ENCODE measurements around the gene PDE11A. TPM values are rescaled to one million over a fixed set of nuclear protein-coding genes. Genes with fewer than 3 reads are reported as not detected.

PDE11A gene
- total and polyA plus RNA-seq, 2 of the 8 experiments (the other 6 are each of a cell fraction or from before 2014, with no cell fraction given) = 0.19 to 0.23 TPM

DNA sequence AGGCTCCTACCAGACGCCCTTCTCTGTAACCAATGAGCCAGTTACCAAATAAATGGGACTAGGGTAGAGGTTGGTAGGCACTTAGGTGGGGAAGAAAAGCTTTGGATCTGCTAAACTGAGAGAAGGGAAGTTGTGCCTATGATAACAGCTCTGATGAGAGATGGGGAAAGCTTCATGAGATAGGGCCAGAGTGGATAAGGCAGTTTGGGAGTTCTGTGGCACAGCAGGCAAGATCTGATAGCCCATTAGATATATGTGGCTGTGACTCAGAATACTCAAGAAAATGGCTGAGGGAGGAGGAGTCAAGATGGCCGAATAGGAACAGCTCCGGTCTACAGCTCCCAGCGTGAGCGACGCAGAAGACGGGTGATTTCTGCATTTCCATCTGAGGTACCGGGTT, 99.8 kb downstream of the PDE11A start:
- FAIRE-seq (no peak), DNase-seq (ENCODE audit: low read depth in 1 of 2, low spot score in 2 of 2) (peak; percentile 5 to 44)
- Histone ChIP-seq H3K4me3 (ENCODE audit: extremely low read depth in 1 of 4, insufficient read depth in 2 of 4, low read depth in 3 of 4, low read length in 4 of 4) (peak overlapping the region in 2 of 4 experiments; percentile 24 to 43; a peak in 2 of 8 replicates), H3K27me3 (replicated peaks in 1 of 4; ENCODE audit: control insufficient read depth in 3 of 4, extremely low read depth in 1 of 4, insufficient read depth in 3 of 4, low read length in 3 of 4) (no peaks in the 10 kb centered on the region), H3K14ac (ENCODE audit: insufficient read length) (no peak overlapping the region), H2BK15ac (ENCODE audit: low read length) (peak overlapping the region; percentile 95; the same call in 1 of the 2 replicates), H3K23ac (ENCODE audit: insufficient read length) (no peak overlapping the region), H3K79me2 (ENCODE audit: control insufficient read depth in 1 of 2, insufficient read depth in 2 of 2, low read length in 2 of 2) (no peaks in the 10 kb centered on the region), H2BK20ac (ENCODE audit: low read length) (0 out of 2 replicates have a peak overlapping the region, but pooled peaks have one; percentile 77), H2BK120ac (replicated peaks; ENCODE audit: low read depth, low read length) (peak overlapping the region; percentile 47), H2AFZ (ENCODE audit: low read length) (peak overlapping the region; percentile 95), H3K18ac (ENCODE audit: extremely low read depth, low read length) (peak overlapping the region; percentile 49; the same call in 1 of the 2 replicates), H3K9me3 (ENCODE audit: insufficient read depth in 2 of 2, low read depth in 1 of 2, low read length in 1 of 2) (no peaks in the 10 kb centered on the region), H3K23me2 (ENCODE audit: low read depth, low read length) (no peaks in the 10 kb centered on the region), H3K79me1 (ENCODE audit: low read depth, low read length) (no peaks in the 10 kb centered on the region), H2BK5ac (ENCODE audit: low read depth, low read length) (no peak overlapping the region; the same call in 1 of the 2 replicates), H4K8ac (ENCODE audit: extremely low read depth, insufficient read depth, low read length) (no peak overlapping the region), H4K91ac (replicated peaks; ENCODE audit: insufficient read length, low read length) (peak overlapping the region; percentile 69), H3K4me2 (ENCODE audit: insufficient read depth in 1 of 2, low read depth in 2 of 2, low read length in 2 of 2) (peak overlapping the region; percentile 47 to 71), H3K27ac (ENCODE audit: low read depth, low read length) (no peak overlapping the region), H4K20me1 (replicated peaks in 1 of 2; ENCODE audit: control insufficient read depth in 1 of 2, insufficient read depth in 2 of 2, low read length in 2 of 2) (no peaks in the 10 kb centered on the region), H4K5ac (ENCODE audit: insufficient read length, low read depth, low read length) (no peak overlapping the region), H2BK12ac (ENCODE audit: low read depth, low read length) (peak overlapping the region; percentile 61), H3K9ac (replicated peaks in 1 of 4; ENCODE audit: extremely low read depth in 1 of 4, low read depth in 3 of 4, low read length in 3 of 4) (peak overlapping the region in 1 of 4 experiments; percentile 9; a peak in 3 of 7 replicates), H3K4ac (replicated peaks; ENCODE audit: insufficient read length, low read depth, low read length) (no peak overlapping the region), H3K36me3 (ENCODE audit: control insufficient read depth in 2 of 4, insufficient read depth in 4 of 4, low read length in 3 of 4) (no peaks in the 10 kb centered on the region), H2AK5ac (ENCODE audit: low read depth, low read length) (no peak overlapping the region), H3K4me1 (replicated peaks in 1 of 4; ENCODE audit: control insufficient read depth in 3 of 4, insufficient read depth in 4 of 4, low read length in 3 of 4) (no peaks in the 10 kb centered on the region; a peak in 1 of 7 replicates), H3K56ac (replicated peaks; ENCODE audit: insufficient read length, low read depth, low read length) (no peak overlapping the region)
- ChIA-PET CTCF (ENCODE audit: partially characterized antibody) (interaction anchor here (2.4 kb wide), 1 partner anchor 11 kb away, joined by 7 read pairs; no protein-coding TSS in a partner anchor), POLR2A (ENCODE audit: partially characterized antibody) (interaction anchor here (0.9 to 1.0 kb wide), 3 partner anchors 10 to 66 kb away, joined by 3 read pairs; no protein-coding TSS in a partner anchor)
- TF ChIP-seq YY1 (IDR thresholded peaks at IDR 0.05; ENCODE audit: low read depth, low read length) (peak; percentile 80; the same call in 1 of the 2 replicates), SRF (IDR thresholded peaks at IDR 0.05; ENCODE audit: low read depth, low read length) (no peak)
- WGBS, 2 experiments (ENCODE audit: extremely low coverage in 1 of 2, insufficient coverage in 1 of 2, insufficient read length in 1 of 2, insufficient replicate concordance in 2 of 2, low coverage in 1 of 2, low lambda C conversion rate in 2 of 2, missing lambda C conversion rate in 1 of 2) = 62% methylated on average over 6 of the region's 8 CpGs; no CpG with 5 or more reads in 1 of the 2 experiments

Data from H1 (cell line).